Astrocyte of the hippocampus (primary cell): Measurements from ENCODE around the gene CDH23.

Experiments
- DNase-seq: peaks from one replicate; pipeline ENCODE4 v3.0.0; 2011; ENCODE audit warnings: low read depth, low spot score

Gene CDH23

GRCh38 chr10:71638822-71639719, 242.4 kb downstream of the CDH23 start:
- no peak for DNase-seq

GRCh38 chr10:71640607-71641006, 243.9 kb downstream of the CDH23 start:
- DNase-seq = no peak

GRCh38 chr10:71641449-71641848, 244.7 kb downstream of the CDH23 start:
- no peak for DNase-seq

GRCh38 chr10:71641986-71642385, 245.3 kb downstream of the CDH23 start:
- no peak for DNase-seq

GRCh38 chr10:71643904-71644303, 247.2 kb downstream of the CDH23 start:
- no peak for DNase-seq

- no peak for DNase-seq
These were observed 247.8 kb downstream of the CDH23 start for GRCh38 chr10:71644307-71645180.

- no peak for DNase-seq
These were observed 248.5 kb downstream of the CDH23 start for GRCh38 chr10:71645185-71645584.

- no peak for DNase-seq
These were observed 249.3 kb downstream of the CDH23 start for GRCh38 chr10:71646037-71646436.

- DNase-seq = no peak
These were observed 250.0 kb downstream of the CDH23 start for GRCh38 chr10:71646592-71647292.

- no peak for DNase-seq
These were observed 251.0 kb downstream of the CDH23 start for GRCh38 chr10:71647526-71648253.

GRCh38 chr10:71648254-71648932, 251.7 kb downstream of the CDH23 start:
- no peak for DNase-seq

- no peak for DNase-seq
These were observed 252.2 kb downstream of the CDH23 start for GRCh38 chr10:71648933-71649320.

GRCh38 chr10:71649631-71650030, 252.9 kb downstream of the CDH23 start:
- DNase-seq = no peak

GRCh38 chr10:71650397-71650796, 253.7 kb downstream of the CDH23 start:
- no peak for DNase-seq

GRCh38 chr10:71651428-71651827, 254.7 kb downstream of the CDH23 start:
- no peak for DNase-seq

- no peak for DNase-seq
These were observed 255.2 kb downstream of the CDH23 start for GRCh38 chr10:71651928-71652327.

- DNase-seq = no peak
These were observed 256.3 kb downstream of the CDH23 start for GRCh38 chr10:71653044-71653443.

GRCh38 chr10:71656220-71656619, 259.5 kb downstream of the CDH23 start:
- no peak for DNase-seq

- no peak for DNase-seq
These were observed 261.1 kb downstream of the CDH23 start for GRCh38 chr10:71657604-71658466.

- no peak for DNase-seq
These were observed 261.7 kb downstream of the CDH23 start for GRCh38 chr10:71658467-71658745.
